ENCODE data around the gene KYNU.
"Not testable (repeated sequence)": the region's sequence is repeated elsewhere in the genome, so short reads cannot be mapped to it uniquely, and the experiment has no call there.

DNA sequence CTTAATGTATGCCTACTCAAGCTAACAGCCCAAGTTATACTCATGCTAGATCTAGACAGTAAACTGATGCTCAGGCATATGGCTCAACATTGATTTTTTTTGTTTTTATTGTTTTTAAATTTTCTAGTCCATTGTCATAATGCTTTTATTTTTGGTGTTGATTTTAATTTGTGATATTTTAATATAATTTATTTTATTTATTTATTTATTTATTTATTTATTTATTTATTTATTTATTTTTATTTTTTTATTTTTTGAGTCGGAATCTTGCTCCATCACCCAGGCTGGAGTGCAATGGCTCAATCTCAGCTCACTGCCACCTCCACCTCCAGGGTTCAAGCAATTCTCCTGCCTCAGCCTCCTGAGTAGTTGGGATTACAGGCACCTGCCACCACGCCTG lies 12.9 kb upstream of the KYNU start:
- TF ChIP-seq POLR2A, POLR2AphosphoS5 (IDR thresholded peaks at IDR 0.05): not testable (repeated sequence)
